ENCODE measurements around the gene SAYSD1.

The SAYSD1 gene

DNA sequence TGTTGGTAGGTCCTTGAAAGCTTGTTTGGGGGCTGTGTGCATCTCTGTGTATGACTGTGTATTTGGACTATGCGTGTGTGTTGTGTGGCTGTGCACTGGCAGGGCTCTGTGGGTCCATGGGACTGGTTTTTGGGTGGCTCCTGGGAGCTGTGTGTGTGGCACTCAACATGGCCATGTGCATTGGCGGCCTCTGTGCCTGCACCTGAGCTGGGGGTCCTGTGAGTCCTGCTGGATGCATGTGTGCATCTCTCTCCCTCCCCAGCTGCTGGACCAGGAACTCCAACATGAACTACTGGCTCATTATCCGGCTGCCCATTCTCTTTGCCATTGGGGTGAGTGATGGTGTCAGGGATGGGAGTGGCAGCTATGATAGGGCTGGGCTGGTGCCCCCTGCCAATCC, 36.3 kb downstream of the SAYSD1 start:
- no peak for DNase-seq

DNA sequence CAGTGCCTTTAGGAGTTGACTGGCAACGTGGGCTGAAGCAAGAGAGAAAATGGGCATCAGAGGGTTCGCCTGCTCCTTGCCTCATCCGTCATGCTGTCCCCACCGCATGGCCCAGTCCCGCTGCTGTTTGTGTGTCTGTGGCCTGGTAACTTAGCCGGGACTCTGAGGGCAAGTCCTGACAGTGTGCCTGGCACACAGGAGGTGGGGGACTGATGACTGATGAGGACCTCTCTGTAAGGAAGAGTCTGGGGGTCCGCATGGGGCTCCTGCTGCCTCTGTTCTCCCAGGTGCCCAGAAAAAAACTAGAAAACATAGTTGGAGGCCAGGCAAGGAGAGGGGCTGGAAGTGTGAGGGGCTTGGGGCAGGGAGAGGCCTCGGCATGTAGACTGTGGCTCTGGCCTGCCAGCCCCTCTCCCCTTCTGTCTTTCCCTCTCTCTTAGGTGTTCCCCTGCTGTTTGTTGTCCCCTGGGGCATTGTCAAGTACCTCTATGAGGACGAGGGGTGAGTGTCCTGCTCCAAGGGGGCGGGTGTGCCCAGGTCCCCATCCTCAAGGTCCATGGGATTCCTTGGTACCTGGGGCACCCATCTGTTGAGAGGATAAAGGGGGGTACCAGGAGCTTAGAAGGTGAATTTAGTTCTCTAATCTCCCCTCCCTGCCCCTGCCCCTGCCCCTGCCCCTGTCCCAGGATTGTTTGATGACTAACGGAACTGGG, 36.9 kb downstream of the SAYSD1 start:
- no peak for DNase-seq

DNA sequence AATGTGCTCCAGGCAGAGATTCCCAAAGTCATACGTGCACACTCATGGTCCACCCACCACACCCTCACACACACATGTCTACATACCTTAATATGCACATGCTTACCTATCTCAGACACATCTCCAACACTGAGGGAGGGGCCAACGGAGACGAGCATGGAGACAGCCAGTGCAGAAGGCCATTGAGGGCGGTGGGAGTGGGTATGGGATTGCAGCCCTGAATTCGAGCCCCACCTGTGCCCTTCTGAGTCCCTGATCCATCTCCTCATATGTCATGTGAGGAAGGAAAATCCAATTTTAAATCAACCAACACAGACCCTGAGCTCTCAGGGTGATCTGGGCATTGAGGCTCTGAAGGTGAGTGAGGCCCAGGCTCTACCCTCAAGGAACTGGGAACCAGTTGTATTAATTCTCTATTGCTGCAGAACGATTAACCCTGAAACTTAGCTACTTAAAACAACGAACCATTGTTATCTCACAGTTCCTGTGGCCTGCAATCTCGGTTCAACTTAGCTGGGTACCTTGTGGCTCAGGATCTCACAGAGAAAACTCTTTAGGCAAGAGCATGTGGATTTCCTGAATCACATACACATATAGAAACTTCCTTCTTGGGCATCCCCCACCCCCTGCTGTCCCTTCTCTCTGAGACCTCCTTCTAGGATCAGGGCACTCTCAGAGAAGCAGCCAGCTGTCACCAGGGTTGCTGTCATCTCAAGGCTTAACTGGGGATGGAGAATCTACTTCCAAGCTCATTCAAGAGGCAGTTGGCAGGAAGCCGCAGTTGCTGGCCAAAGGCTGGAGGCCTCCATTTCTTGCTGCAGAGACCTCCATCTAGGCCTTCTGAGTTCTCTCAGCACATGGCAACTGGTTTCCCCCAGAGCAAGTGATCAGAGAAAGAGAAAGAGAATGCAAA, 38.1 kb downstream of the SAYSD1 start:
- no peak for DNase-seq

GRCh38 chr6:39075807-39076622, 39.0 kb downstream of the SAYSD1 start:
- DNase-seq: no peak

DNA sequence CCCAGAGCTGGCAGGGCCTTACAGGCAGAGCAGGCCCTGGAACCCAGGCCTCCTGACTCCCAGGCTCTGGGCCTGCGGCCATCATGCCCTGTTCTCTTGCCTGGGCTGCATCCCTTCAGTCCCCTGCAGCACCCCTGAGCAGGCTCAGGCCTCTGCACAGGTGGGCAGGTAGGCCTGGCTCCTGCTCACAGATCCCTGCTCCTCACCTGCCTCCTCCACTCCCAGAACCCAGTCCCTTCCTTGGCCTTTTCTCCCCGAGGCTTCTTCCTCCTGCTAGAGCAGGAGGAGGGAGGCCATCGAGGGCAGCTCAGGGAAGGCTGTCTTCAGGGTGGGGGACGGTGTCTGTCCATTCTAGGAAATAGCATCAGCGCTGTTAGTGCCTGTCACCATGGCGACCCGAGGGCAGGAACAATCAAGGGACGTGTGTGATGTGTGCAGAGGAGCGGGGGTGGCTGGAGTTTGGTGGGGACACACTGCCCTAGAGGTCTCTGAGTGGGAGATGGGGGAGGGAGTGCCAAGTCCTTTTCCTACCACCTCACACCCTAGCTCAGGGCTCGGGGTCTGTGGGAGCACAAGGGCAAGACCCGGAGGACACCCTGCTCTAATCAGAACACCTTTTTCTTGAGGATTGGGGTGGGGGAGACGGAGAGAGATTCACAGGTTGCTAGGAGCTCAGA, 39.8 kb downstream of the SAYSD1 start:
- no peak for DNase-seq

- DNase-seq: no peak
Observed at GRCh38 chr6:39074486-39074885, 40.5 kb downstream of the SAYSD1 start.

DNA sequence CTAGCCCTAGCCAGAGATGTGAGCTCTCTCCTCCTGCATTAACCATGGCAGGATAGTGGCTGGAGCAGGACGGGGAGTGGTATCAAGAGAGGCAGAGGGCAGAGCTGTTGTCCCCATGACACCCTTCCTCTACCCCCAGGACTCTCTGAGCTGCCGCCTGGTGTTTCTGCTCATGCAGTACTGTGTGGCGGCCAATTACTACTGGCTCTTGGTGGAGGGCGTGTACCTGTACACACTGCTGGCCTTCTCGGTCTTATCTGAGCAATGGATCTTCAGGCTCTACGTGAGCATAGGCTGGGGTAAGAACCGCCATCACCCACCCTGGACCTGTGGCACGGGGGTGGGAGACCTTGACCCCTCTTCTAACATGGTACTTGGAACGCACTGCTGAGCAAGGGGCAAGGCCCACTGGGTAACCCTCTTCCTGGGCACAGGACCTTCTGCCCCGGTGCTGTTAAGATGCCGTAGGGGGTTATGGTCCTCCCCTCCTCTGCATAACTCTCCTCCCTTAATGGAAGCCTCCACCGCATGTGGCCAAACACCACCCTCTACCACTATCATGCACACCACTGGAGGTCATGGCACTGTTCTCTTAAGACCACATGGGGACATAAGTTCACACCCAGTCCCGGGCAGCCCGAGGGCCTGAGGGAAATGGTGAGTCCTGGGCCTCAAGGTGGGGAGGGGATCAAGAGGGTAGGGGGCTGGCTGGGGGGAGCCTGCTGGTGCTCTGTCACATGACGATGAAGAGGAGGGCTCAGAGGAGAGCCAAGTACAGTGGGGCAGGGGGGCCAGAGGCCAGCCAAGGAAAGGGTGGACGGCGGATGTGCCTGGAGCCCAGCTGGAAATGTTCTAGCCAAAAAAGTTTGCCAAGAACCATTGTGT, 41.3 kb downstream of the SAYSD1 start:
- no peak for DNase-seq

GRCh38 chr6:39072830-39073229, 42.2 kb downstream of the SAYSD1 start:
- no peak for DNase-seq

GRCh38 chr6:39068391-39068790, 46.6 kb downstream of the SAYSD1 start:
- no peak for DNase-seq

GRCh38 chr6:39065561-39065960, 49.4 kb downstream of the SAYSD1 start:
- no peak for DNase-seq

- DNase-seq: no peak
Observed at GRCh38 chr6:39063526-39063925, 51.5 kb downstream of the SAYSD1 start.

DNA sequence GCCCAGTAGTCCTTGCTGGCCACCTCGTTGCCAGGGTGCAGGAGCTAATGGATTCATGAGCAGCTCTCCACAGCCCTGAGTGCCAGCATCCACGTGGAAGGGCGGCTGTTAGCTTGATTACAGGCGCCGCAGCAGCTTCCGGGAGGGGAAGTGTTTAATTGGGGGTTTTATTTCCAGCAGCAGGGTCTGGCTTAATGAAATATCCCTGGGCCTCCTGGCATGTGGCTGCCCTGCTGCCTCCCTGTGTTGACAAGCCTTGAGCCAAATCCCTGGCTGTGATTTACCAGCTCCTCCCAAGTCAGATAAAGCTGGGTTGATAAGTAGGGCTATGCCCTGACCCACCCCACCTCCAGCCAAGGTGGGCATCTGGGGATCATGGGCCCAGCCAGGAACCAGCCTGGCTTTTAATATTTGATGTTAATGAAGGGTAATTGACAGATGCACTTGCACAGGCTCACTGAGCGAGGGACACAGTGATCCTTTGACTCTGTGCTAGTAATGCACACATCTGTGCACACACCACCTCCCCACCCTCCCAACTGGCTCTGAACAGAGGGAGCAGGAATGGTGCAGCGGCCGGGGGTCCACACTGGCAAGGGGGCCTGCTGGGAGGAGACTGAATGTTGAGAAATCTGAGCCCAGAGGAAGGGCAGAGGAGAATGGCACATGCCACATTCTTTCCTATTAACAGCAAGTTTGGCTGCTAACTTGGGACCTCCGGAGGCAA, 52.8 kb downstream of the SAYSD1 start:
- DNase-seq: no peak

DNA sequence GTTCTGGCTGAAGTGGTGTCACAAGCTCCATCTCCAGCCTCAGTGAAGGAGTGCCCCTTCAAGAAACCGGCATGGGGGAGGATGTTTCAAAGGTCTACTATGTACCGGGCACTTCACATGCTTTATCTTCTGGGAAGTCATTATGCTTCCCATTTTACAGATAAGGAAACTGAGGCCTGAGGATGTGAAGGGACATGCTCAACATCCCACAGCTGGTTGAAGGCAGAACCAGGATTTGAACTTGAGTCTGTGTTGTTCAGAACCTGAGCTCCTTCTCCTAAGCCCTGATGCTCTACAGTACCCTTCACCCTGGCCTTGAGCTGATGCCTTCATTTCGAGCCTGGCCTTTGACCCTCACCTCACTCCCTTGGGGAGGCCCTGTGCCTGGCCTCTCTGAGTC, 53.4 kb downstream of the SAYSD1 start:
- no peak for DNase-seq

GRCh38 chr6:39061182-39061581, 53.8 kb downstream of the SAYSD1 start:
- DNase-seq: no peak

DNA sequence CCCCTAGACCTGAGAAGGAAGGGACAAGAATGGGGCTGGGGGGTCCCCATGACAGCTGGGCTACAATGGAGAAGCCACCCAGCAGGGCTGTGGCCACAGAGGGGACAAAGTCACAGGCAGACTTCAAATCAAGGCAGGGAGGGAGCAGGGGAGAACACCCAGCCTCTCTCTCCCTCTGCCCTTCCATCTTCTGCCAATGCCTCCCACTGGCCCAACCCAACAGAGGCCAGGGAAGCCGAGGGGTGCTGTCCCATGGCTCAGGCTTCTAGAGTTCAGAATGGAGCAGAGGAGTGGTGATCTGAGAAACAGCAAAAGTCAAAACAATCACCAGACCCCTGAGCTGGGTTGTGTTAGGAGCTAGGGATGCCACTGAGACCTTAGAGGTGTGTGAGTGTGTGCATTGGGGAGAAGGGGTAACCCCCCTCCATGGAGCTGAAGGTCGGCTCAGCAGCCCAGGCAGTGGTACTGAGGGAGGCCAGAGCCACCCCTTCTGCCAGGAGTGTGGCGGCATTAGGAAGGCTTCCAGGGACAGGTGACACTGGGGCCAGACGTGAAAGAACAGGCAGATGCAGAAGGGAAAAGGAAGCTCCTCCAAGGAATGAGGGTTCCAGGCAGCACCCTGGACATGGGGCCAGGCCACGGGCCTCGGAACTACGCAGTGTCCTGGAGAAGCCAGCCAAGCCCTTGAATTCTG, 54.4 kb downstream of the SAYSD1 start:
- no peak for DNase-seq

DNA sequence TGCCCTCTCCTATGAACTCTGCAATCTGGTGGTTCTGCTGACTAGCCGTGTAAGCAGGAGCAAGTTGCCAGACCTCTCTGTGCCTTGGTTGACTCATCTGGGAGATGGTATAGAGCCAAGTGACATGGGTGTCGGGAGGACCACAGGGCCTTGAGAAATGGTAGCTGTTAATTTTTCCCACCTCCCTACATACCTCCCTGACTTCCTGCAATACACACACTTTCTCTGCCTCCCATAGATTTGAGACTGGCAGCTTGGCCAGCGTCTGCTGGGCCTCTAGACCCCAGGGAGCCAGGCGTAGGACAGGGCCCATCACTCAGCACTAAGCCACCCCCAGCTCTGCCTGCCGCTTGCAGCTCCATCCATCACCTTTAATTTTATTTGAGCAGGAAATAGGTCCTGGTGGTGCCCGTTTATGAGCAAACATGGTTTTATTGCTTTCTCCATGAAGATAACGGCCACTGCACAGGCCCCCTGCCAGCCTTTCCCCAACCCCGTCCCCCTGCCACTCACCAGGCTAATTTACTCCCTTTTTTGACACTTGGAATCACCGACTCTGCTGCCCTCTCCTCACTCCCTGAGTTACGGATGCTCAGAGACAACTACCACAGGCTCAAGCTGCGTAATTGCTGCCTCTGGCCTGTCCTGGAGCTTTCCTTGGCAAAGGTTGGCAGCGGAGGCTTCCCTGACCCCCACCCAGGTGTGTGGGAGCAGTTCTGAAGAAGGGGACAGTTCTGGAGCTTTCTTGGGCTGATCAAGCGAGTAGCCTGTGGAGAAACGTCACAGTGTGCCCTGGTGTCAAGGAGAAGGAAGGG, 55.3 kb downstream of the SAYSD1 start:
- no peak for DNase-seq

DNA sequence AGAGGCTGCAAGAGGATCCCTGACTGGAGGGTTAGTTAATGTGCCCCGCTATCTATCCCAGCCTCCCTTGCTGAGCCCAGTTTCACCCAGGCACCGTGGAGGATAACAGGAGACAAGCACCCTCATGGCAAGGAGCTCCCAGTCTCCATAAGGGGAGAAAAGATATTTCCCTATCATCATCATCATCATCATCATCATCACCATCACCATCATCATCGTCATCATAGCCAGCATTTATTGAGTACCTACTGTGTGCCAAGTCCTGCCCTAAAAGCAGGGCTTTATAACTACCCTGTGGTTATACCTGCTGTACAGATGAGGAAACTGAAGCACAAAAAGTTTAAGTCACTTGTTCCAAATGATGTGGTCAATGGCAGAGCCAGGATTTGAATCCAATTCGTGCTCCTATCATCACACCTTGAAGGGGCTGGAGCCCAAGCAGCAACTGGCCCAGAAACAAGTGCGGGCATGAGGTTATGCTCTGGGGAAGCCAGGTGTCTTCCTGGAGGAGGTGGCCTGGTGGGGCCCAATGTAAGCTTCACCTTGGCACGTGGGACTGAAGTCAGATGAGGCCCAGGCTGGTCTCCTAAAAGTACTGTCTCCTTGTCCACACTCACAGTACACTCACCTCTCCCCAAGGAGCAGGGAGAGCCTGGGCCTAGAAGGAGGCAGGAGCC, 56.4 kb downstream of the SAYSD1 start:
- no peak for DNase-seq
